ENCODE measurements around the gene DHX9. TPM values are rescaled to one million over a fixed set of nuclear protein-coding genes. Genes with fewer than 3 reads are reported as not detected.

Gene DHX9
- total RNA-seq, 4 donors from 2014 or later, result 37.7 to 58.8 (median 48.4) TPM

DNA sequence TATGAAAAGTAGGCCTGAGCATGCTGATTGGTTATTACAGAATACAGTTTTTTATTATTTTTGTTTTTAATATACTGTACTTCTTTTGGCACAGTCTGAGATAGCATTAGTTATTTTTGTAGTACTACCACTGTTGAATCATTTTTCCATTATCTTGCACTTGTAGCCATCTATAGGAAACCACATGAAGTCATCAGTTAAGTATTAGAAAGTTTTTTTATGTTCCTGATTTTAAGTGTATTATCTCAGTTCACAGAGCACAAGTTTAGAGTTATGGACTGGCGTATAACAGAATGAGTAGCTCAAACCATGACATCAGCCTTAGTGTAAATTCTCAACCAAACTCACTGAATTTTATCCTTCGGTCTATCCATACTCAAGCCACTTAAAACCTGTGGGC is 22.8 kb downstream of the DHX9 start:
- H3K27me3 ChIP-seq, result no peaks in the 10 kb centered on the region
- in situ Hi-C loops (cut with MboI; ENCODE audit: low sequenced_read_pairs in 4 of 4) (loop anchor here in 1 of 4 donors (25.0 kb wide), 1 partner anchor 675 kb away; no protein-coding TSS in a partner anchor), intact Hi-C loops (cut with DNase I; ENCODE audit: low total_unique reads) (no loop called here)
- no peaks in the 10 kb centered on the region for H3K4me1 ChIP-seq
- H3K4me3 ChIP-seq, result no peak overlapping the region
- no peak for DNase-seq
- no peaks in the 10 kb centered on the region for H3K9me3 ChIP-seq
- no peak overlapping the region for H3K27ac ChIP-seq
- ATAC-seq, result no peak
- TF ChIP-seq, protein P1, sequence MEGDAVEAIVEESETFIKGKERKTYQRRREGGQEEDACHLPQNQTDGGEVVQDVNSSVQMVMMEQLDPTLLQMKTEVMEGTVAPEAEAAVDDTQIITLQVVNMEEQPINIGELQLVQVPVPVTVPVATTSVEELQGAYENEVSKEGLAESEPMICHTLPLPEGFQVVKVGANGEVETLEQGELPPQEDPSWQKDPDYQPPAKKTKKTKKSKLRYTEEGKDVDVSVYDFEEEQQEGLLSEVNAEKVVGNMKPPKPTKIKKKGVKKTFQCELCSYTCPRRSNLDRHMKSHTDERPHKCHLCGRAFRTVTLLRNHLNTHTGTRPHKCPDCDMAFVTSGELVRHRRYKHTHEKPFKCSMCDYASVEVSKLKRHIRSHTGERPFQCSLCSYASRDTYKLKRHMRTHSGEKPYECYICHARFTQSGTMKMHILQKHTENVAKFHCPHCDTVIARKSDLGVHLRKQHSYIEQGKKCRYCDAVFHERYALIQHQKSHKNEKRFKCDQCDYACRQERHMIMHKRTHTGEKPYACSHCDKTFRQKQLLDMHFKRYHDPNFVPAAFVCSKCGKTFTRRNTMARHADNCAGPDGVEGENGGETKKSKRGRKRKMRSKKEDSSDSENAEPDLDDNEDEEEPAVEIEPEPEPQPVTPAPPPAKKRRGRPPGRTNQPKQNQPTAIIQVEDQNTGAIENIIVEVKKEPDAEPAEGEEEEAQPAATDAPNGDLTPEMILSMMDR (IDR thresholded peaks at IDR 0.05 in 4 of 5, conservative IDR thresholded peaks at IDR 0.05 in 1 of 5), result no peak
- TF ChIP-seq POLR2A (IDR thresholded peaks at IDR 0.05), result no peak
- peaks cover 5 to 99% of the 10 kb centered on the region in 2 donors for H3K36me3 ChIP-seq

DNA sequence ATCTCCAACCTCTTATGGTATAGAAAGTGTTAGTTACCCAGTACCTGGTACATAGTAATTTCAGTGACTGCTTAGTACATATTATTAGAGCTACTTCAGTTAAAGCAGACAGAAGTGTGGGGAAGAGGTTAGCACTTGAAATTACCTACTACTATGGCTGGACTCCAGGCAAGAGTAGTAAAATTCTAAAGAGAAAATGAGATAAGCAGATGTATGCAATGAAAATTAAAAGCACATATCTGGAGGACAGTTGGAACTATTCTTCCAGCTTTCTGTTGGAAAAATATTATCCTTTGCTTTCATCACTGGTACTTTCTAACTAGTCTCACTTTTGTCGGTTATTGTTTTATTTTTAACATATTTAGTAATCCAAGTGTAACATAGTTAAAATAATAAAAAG is 23.7 kb downstream of the DHX9 start:
- Histone ChIP-seq H3K4me3 (no peak overlapping the region), H3K4me1 (no peaks in the 10 kb centered on the region), H3K9me3 (no peaks in the 10 kb centered on the region), H3K36me3 (peaks cover 5 to 99% of the 10 kb centered on the region in 2 donors), H3K27ac (no peak overlapping the region), H3K27me3 (no peaks in the 10 kb centered on the region)
- TF ChIP-seq, protein P1 (IDR thresholded peaks at IDR 0.05 in 4 of 5, conservative IDR thresholded peaks at IDR 0.05 in 1 of 5), result no peak
- no peak for TF ChIP-seq POLR2A (IDR thresholded peaks at IDR 0.05)
- no peak for DNase-seq
- ATAC-seq, result no peak
- intact Hi-C loops (cut with DNase I; ENCODE audit: low total_unique reads) (no loop called here), in situ Hi-C loops (cut with MboI; ENCODE audit: low sequenced_read_pairs in 4 of 4) (loop anchor here in 1 of 4 donors (25.0 kb wide), 1 partner anchor 674 kb away; no protein-coding TSS in a partner anchor)

DNA sequence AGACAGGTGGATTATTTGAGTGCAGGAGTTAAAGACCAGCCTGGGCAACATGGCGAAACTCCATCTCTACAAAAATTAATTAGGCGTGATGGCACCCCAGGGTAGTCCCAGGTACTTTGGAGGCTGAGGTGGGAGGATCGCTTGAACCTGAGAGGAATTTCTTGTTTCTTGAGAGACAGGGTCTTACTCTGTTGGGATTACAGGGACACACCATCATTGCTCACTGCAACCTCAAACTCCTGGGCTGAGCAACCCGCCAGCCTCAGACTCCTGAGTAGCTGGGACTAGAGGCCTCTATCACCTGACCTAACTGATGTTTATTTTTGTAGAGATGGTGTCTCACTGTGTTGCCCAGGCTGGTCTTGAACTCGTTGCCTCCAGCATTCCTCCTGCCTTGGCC is 24.8 kb downstream of the DHX9 start:
- Histone ChIP-seq H3K27ac (no peak overlapping the region), H3K27me3 (no peaks in the 10 kb centered on the region), H3K36me3 (peaks cover 4 to 99% of the 10 kb centered on the region in 2 donors), H3K9me3 (no peaks in the 10 kb centered on the region), H3K4me1 (no peaks in the 10 kb centered on the region), H3K4me3 (no peak overlapping the region)
- DNase-seq (no peak), ATAC-seq (no peak)
- TF ChIP-seq, protein P1 (IDR thresholded peaks at IDR 0.05 in 4 of 5, conservative IDR thresholded peaks at IDR 0.05 in 1 of 5), result no peak
- no peak for TF ChIP-seq POLR2A (IDR thresholded peaks at IDR 0.05)
- intact Hi-C loops (cut with DNase I; ENCODE audit: low total_unique reads), result no loop called here
- in situ Hi-C loops (cut with MboI; ENCODE audit: low sequenced_read_pairs in 4 of 4), result loop anchor here in 1 of 4 donors (25.0 kb wide), 1 partner anchor 673 kb away; no protein-coding TSS in a partner anchor

DNA sequence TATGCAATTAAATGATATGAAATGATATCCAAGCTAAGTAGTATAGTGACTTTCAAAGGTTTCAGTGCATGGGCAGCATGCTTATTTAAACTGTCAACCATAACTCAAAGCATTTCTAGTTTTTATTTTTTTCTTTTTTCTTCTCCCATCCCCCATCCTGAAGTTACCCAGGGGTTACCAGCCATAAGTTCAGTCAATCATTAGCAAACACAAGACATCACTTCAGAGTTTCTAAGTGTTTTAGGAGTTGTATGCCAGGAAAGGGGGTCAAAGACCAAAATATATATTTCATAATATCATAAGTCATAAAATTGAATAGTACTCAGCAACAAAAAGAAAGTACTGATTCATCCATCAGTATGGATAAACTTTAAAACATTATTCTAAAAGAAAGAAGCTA is 28.7 kb downstream of the DHX9 start:
- no peak overlapping the region for H3K4me3 ChIP-seq
- peaks cover 0 to 99% of the 10 kb centered on the region in 2 donors for H3K36me3 ChIP-seq
- ATAC-seq (no peak), DNase-seq (no peak)
- no peaks in the 10 kb centered on the region for H3K9me3 ChIP-seq
- H3K4me1 ChIP-seq, result no peaks in the 10 kb centered on the region
- no peak overlapping the region for H3K27ac ChIP-seq
- no peaks in the 10 kb centered on the region for H3K27me3 ChIP-seq
- no peak for TF ChIP-seq POLR2A (IDR thresholded peaks at IDR 0.05)
- TF ChIP-seq, protein P1 (IDR thresholded peaks at IDR 0.05 in 4 of 5, conservative IDR thresholded peaks at IDR 0.05 in 1 of 5), result no peak
- intact Hi-C loops (cut with DNase I; ENCODE audit: low total_unique reads), result no loop called here
- in situ Hi-C loops (cut with MboI; ENCODE audit: low sequenced_read_pairs in 4 of 4), result loop anchor here in 1 of 4 donors (25.0 kb wide), 1 partner anchor 669 kb away; no protein-coding TSS in a partner anchor

DNA sequence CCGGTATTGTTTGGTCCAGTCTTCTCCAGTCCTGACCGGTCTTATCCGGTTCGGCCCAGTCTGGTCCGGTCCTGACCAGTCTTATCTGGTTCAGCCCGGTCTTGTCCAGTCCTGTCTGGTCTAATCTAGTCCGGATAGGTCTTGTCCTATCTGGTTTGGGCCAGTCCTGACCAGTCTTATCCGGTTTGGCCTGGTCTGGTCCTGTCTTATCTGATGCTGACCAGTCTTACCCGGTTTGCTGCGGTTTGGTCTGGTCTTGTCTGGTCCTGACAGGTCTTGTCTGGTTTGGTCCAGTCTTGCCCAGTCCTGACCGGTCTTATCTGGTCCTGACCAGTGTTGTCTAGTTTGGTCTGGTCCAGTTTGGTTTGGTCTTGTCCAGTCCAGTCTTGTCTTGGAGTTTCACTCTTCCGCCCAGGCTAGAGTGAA is 30.1 kb downstream of the DHX9 start:
- Histone ChIP-seq H3K9me3 (no peaks in the 10 kb centered on the region), H3K27ac (no peak overlapping the region), H3K4me1 (no peaks in the 10 kb centered on the region), H3K4me3 (no peak overlapping the region), H3K27me3 (no peaks in the 10 kb centered on the region), H3K36me3 (peaks cover 3 to 99% of the 10 kb centered on the region in 2 donors)
- in situ Hi-C loops (cut with MboI; ENCODE audit: low sequenced_read_pairs in 4 of 4) (loop anchor here in 1 of 4 donors (25.0 kb wide), 1 partner anchor 668 kb away; no protein-coding TSS in a partner anchor), intact Hi-C loops (cut with DNase I; ENCODE audit: low total_unique reads) (no loop called here)
- DNase-seq (no peak), ATAC-seq (no peak)
- no peak for TF ChIP-seq POLR2A (IDR thresholded peaks at IDR 0.05)
- TF ChIP-seq, protein P1 (IDR thresholded peaks at IDR 0.05 in 4 of 5, conservative IDR thresholded peaks at IDR 0.05 in 1 of 5), result no peak

Data from gastrocnemius medialis (tissue), 4 donors.